DMS114 treated with DMSO at 0.1 percent for 48 hours (cell line): Measurements from ENCODE around the gene UNC80.

Source experiments
- DNase-seq: peaks from one replicate; lab custom pipeline; 2025; ENCODE audit not compliant: unreplicated experiment; lab: John Stamatoyannopoulos, UW

UNC80 gene

DNA sequence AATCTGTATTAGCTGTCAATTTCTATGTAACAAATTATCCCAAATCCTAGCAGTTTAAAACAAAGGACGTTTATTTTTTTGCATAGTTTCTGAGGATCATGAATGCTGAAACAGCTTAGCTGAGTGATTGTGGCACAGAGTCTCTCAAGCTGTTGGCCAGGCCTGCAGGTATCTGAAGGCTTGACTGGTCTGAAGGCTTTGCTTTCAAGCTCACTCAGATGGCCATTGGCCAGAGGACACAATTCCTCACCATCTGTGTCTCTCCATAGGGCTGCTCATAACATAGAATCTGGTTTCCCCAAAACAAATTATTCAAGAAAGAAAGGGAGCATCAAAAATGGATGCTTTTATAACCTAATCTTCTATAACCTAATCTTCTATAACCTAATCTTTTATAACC is 33.7 kb downstream of the UNC80 start:
- DNase-seq: no peak

DNA sequence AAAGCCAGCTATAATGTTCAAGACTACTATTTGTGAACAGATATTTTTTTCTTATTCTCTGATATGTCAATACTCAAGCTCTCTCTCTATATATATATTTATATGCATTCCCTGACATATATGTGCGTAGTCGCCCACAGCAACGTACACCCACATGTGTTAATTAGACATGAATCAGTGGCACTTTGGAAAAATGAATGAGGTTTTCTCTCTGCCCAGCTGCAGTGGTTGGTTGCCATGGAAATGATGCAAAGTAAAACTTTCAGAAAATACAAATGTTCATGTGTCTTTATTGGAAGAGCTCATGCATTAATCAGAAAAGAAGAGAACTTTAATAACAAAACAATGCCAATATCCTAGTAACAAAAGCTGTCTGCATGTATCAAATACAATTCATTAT is 34.7 kb downstream of the UNC80 start:
- DNase-seq: no peak

DNA sequence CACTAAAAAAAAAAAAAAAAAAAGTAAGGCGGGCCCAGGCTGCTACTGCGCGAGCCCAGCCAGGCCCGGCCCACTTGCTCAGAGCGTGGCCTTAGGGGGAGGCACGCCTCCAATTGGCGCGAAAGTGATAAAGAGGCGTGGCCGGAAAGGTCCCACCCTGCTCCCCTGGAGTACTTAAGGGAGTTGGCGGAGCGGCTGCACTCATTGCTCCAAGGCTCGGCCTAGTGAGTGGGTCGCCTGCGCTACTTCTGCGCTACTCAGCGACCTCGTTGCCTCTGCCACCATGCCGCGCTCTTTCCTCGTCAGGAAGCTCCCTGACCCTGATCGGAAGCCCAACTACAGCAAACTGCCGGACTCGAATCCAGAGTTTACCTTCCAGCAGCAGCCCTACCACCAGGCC is 36.9 kb downstream of the UNC80 start:
- no peak for DNase-seq

GRCh38 chr2:209809256-209809655 is 37.6 kb downstream of the UNC80 start:
- DNase-seq: no peak

- no peak for DNase-seq
These were observed 46.2 kb downstream of the UNC80 start for GRCh38 chr2:209817844-209818271.

- DNase-seq: no peak
These were observed 47.3 kb downstream of the UNC80 start for GRCh38 chr2:209818939-209819338.

DNA sequence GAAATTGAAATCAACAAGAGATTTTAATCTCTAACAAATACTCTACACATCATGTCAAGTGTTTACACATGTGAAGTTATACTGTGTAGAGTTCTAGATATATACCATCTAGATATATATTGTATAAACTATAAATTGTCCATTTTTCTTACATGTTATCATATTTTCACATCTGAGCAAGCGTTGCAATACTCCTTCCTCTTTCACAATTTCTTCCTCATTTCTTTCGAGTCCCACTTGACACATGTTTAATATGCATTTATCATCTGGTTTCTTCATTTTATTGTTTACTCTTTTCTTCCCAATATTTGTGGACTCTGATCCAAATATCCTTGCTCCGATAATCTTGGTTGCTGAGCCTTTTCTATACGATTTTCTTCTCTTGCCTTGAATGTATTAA is 50.2 kb downstream of the UNC80 start:
- DNase-seq: no peak

GRCh38 chr2:209823484-209823883 is 51.9 kb downstream of the UNC80 start:
- no peak for DNase-seq

DNA sequence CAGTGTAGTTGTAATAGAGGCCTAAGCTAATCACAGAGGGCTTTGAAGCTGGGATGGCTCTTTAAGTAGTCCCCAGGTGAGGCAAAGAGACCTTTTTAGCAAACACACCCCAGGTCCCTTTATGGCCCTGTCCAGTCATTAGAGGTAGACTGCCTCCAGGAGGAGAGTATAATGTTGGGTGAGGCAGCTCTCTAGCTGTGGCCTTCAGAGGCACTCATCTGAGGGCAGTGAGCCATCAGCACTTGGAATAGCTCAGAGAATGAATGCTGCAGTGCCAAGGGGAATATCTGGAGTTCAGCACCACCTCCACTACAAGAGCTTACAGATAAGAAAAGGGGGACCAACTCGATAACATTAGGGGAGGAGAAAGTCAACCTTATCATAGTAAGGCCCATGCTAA is 52.8 kb downstream of the UNC80 start:
- no peak for DNase-seq

- no peak for DNase-seq
These were observed 59.3 kb downstream of the UNC80 start for GRCh38 chr2:209830722-209831465.

GRCh38 chr2:209834767-209835166 is 63.1 kb downstream of the UNC80 start:
- DNase-seq: no peak

DNA sequence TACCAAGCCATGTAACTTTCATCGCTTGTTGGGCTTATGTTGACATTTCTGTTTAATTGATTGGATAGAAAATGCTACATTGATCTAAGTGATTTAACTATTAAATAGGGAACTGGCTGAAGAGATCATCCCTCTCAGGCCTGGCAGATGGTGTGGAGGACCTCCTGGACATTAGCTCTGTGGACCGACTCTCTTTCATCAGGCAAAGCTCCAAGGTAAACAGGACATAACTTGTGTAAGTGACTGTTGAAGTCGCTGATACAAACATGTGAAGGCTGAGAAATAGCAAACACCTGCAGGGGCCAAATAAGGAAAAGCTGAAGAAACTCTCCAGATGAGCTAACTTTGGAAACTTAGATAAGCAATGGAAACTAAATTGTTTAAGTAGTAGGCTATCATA is 68.8 kb downstream of the UNC80 start:
- DNase-seq: no peak

DNA sequence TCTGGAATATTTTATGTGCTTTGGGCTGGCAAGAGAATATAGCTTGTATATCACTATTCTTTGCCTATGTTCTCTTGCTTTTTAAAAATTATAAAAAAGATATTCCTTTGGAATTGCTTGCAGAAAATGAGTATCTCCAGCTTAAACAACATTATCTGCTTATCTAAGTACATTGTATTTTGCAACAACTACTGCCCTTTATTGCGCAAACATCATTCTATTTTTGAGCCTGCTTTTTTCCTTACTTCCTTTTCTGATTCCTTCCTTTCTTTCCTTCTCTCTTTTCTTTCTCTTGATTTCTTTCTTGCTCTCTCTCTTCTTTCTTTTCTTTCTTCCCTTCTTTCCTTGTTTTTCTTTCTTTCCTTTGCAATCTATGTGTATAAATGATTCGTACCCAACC is 74.0 kb downstream of the UNC80 start:
- DNase-seq: no peak

GRCh38 chr2:209864716-209865295 is 93.2 kb downstream of the UNC80 start:
- no peak for DNase-seq

- no peak for DNase-seq
These were observed 96.8 kb downstream of the UNC80 start for GRCh38 chr2:209868271-209868994.

DNA sequence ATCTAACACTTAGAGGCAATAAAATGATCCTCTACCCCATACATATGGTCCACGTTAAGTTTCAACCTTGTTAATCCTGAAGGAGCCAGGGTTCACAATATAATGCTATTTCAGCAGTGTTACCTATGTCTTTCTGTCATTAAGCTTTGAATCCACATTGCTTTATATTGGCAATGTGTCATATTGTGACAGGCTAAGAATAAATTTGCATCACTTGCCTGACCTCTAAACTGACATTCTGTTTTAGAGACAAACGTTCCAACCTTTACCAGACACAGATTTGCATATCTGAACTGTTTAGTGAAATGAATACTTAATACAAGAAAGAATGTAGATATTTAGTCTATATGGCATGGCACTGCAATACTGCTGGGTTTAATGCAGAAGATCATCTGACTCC is 98.4 kb downstream of the UNC80 start:
- DNase-seq: no peak

DNA sequence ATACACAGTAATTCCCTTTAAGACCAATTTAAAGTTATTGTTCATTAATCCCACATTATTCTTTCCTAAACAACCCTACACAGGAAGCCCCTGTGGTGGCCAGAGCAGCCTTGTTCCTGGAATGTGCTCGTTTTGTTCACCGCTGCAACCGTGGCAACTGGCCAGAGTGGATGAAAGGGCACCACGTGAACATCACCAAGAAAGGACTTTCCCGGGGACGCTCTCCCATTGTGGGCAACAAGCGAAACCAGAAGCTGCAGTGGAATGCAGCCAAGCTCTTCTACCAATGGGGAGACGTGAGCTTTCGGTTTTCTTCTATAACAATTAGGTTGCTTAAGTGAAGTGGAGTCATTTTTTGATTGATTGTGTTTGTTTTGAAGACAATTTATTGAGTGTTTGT is 101.0 kb downstream of the UNC80 start:
- no peak for DNase-seq

DNA sequence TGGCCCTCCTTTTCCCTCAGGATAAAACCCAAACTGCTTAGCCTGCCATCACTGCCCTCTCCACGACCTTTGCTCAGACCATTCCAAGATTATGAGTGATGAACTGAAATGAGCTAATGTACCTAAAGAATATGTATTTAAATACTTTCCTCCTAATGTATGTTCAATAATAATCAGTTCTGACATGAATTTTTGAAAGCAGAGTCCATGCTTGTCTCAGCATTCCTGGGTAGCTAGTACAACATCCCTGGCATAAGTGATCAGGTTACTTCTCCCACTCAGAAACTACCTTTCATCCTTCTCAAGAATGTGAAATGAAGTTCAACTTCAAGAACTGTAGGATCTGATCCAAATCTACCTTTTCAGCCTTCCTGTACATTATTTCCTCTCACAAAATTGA is 103.6 kb downstream of the UNC80 start:
- no peak for DNase-seq

- no peak for DNase-seq
These were observed 104.6 kb downstream of the UNC80 start for GRCh38 chr2:209876211-209876610.

DNA sequence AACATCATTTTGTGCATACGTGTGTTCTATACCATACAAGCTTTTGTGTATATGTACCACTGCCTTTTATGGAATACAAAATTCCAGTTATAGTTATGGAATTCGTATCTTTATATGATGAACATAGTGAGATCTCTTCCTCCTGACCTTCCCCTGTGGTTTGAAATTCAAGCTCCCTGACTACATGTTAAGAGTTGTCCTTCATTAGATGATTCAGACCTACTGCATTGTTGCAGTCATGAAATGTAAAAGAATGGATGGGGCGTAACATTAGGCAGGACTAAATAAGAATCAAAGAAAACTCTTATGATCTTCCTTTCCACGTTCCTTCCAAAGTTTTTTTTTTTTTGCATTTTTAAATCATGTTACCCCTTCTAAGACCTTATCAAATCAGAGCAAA is 107.1 kb downstream of the UNC80 start:
- DNase-seq: no peak

DNA sequence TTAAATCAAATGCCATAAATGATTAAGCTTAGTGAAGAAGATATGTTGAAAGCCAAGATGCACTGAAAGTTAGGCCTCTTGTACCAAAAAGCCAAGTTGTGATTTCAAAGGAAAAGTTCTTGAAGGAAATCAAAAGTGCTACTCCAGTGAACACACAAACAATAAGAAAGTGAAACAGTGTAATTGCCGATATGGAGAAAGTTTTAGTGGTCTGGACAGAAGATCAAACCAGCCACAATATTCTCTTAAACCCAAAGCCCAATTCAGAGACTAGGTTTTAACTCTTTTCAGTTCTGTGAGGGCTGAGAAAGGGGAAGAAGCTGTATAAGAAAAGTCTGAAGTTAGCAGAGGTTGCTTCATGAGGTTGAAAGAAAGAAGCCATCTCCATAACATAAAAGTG is 129.0 kb downstream of the UNC80 start:
- DNase-seq: no peak

DNA sequence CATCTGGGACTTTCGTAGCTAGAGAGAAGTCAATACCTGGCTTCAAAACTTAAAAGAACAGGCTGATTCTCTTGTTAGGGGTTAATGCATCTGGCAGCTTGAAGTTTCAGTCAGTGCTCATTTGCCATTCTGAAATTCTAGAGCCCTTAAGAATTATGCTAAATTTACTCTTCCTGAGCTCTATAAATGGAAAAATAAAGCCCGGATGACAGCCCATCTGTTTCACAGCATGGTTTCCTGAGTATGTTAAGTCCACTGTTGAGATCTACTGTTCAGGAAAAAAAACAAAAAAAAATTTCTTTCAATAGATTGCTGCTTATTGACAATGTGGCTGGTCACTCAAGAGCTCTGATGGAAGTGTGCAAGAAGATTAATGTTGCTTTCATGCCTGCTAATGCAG is 129.5 kb downstream of the UNC80 start:
- no peak for DNase-seq
